ENCODE results near the gene ZNF563. TPM values are rescaled to one million over a fixed set of nuclear protein-coding genes. Genes with fewer than 3 reads are reported as not detected.

ZNF563 gene
- total RNA-seq, 1 experiment from 2014 or later = 1.9 TPM

DNA sequence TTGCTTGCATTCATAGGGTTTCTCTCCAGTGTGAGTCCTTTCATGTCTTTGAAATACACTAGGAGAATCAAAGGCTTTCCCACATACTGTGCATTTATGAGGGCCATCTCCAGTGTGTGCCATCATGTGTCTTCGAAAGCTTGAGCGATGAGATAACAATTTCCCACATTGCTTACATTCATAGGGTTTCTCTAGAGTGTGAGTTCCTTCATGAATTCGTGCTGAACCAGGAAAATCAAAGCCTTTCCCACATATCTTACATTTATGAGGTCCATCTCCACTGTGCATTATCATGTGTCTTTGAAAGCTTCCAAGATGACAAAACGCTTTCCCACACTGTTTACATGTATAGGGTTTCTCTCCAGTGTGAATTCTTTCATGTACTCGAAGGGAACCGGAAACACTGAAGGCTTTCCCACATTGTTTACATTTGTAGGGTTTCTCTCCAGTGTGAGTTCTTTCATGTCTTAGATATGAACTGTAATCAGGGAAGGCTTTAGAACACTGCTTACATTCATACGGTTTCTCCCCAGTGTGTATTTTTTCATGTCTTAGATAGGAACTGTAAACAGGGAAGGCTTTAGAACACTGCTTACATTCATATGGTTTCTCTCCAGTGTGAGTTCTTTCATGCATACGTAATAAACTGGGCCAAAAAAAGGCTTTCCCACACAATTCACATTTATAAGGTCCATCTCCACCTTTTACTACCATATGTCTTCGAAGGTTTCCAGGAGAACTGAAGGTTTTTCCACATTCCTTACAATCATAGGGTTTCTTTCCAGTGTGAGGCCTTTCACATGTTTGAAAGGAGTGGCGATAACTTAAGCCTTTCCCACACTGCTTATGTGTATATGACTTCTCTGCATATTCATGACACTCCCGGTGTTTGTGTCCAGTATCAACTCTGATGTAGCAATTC is 60.2 kb downstream of the ZNF563 start:
- peaks cover 89 to 90% of the 10 kb centered on the region in 2 experiments for H3K9me3 Mint-ChIP-seq
- no peak overlapping the region for H3K4me3 Mint-ChIP-seq
- no peaks in the 10 kb centered on the region for H3K27me3 ChIP-seq (ENCODE audit: insufficient read depth, low read length)
- no peak overlapping the region for H2BK12ac ChIP-seq (ENCODE audit: insufficient read length, low read depth, low read length)
- H2BK5ac ChIP-seq (ENCODE audit: insufficient read length, low read length) = no peak overlapping the region
- no peak overlapping the region for H2BK15ac ChIP-seq (ENCODE audit: low read depth, low read length)
- H3K4me2 ChIP-seq (ENCODE audit: insufficient read depth, insufficient read length, low read length) = no peak overlapping the region
- no peak overlapping the region for H3K18ac ChIP-seq (ENCODE audit: insufficient read length, low read depth, low read length)
- H3K36me3 Mint-ChIP-seq (ENCODE audit: insufficient read depth in 1 of 3, low read depth in 3 of 3) = peaks cover 68 to 84% (median 80%) of the 10 kb centered on the region in 3 experiments
- H3K4ac ChIP-seq (ENCODE audit: low read depth, low read length) = no peak overlapping the region
- no peak overlapping the region for H2BK20ac ChIP-seq (ENCODE audit: low read depth, low read length, poor library complexity, severe bottlenecking)
- H4K91ac ChIP-seq (ENCODE audit: insufficient read length, low read depth, low read length) = no peak overlapping the region
- no peak overlapping the region for H2AK5ac ChIP-seq (ENCODE audit: insufficient read length, low read length)
- no peak overlapping the region for H3K23ac ChIP-seq (ENCODE audit: insufficient read length, low read depth, low read length)
- no peaks in the 10 kb centered on the region for H3K4me1 ChIP-seq (ENCODE audit: insufficient read depth, low read length)
- DNase-seq = no peak
- no peaks in the 10 kb centered on the region for H3K4me1 Mint-ChIP-seq
- H3K9me3 ChIP-seq (ENCODE audit: control insufficient read depth, low read depth, low read length) = peaks cover 80% of the 10 kb centered on the region
- H2AFZ ChIP-seq (ENCODE audit: low read length) = no peak overlapping the region
- no peaks in the 10 kb centered on the region; the same call in 1 of the 2 replicates for H3K79me2 ChIP-seq (ENCODE audit: insufficient read depth, low read length)
- no peaks in the 10 kb centered on the region; the same call in 1 of the 2 replicates for H3K27me3 Mint-ChIP-seq (ENCODE audit: low read depth)
- H3T11ph ChIP-seq (ENCODE audit: low read length) = no peak overlapping the region
- no peak overlapping the region for H3K14ac ChIP-seq (ENCODE audit: insufficient read depth, low read length)
- no CpG with 5 or more reads among the region's 11 CpGs for WGBS (ENCODE audit: extremely low coverage, insufficient read length, low lambda C conversion rate)
- H3K9ac ChIP-seq (ENCODE audit: extremely low read depth, insufficient read length, low read length) = no peak overlapping the region
- no peaks in the 10 kb centered on the region for H3K79me1 ChIP-seq (ENCODE audit: insufficient read depth, low read depth, low read length, poor library complexity, severe bottlenecking)
- H4K5ac ChIP-seq (ENCODE audit: insufficient read length, low read depth, low read length) = no peak overlapping the region
- H3K56ac ChIP-seq (ENCODE audit: insufficient read length, low read depth, low read length) = no peak overlapping the region
- H3K27ac Mint-ChIP-seq = no peak overlapping the region
- H4K20me1 ChIP-seq (ENCODE audit: control insufficient read depth, insufficient read depth, insufficient read length) = no peaks in the 10 kb centered on the region
- no peak overlapping the region for H4K8ac ChIP-seq (replicated peaks; ENCODE audit: insufficient read length, low read depth, low read length)
- no peak overlapping the region for H2BK120ac ChIP-seq (ENCODE audit: low read depth, low read length, poor library complexity, severe bottlenecking)
- no peak overlapping the region for H3K27ac ChIP-seq (ENCODE audit: insufficient read length, low read depth, low read length)
- TF ChIP-seq, protein P1, sequence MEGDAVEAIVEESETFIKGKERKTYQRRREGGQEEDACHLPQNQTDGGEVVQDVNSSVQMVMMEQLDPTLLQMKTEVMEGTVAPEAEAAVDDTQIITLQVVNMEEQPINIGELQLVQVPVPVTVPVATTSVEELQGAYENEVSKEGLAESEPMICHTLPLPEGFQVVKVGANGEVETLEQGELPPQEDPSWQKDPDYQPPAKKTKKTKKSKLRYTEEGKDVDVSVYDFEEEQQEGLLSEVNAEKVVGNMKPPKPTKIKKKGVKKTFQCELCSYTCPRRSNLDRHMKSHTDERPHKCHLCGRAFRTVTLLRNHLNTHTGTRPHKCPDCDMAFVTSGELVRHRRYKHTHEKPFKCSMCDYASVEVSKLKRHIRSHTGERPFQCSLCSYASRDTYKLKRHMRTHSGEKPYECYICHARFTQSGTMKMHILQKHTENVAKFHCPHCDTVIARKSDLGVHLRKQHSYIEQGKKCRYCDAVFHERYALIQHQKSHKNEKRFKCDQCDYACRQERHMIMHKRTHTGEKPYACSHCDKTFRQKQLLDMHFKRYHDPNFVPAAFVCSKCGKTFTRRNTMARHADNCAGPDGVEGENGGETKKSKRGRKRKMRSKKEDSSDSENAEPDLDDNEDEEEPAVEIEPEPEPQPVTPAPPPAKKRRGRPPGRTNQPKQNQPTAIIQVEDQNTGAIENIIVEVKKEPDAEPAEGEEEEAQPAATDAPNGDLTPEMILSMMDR (conservative IDR thresholded peaks at IDR 0.05) = no peak
- no peaks in the 10 kb centered on the region for H3K23me2 ChIP-seq (ENCODE audit: insufficient read length, low read depth, low read length, poor library complexity, severe bottlenecking)
